GM23338 (cell line): Measurements from ENCODE around the gene BIRC6. TPM values are rescaled to one million over a fixed set of nuclear protein-coding genes. Genes with fewer than 3 reads are reported as not detected.

ENCODE experiments used
- ATAC-seq: fragments of 200-7000 bp; cut with Tn5 transposase; 3 replicates; pipeline ENCODE4 v1.9.1; 2020
- DNase-seq: peaks from one replicate; pipeline ENCODE4 v3.0.0-alpha.2; 2015; ENCODE audit warnings: low spot score
- H2AFZ ChIP-seq: fragments of 200-600 bp; sonication (generic); 2 replicates; pipeline ENCODE4 v1.8.0; 2016; ENCODE audit warnings: antibody characterized with exemption, mild to moderate bottlenecking, moderate library complexity
- H3F3A ChIP-seq: fragments of 200-600 bp; sonication (generic); replicated peaks from 2 replicates; pipeline ENCODE4 v1.8.0; 2017; ENCODE audit warnings: antibody characterized with exemption, mixed run types, low read depth
- H3K27ac ChIP-seq: fragments of 200-600 bp; sonication (generic); 2 replicates; pipeline ENCODE4 v1.6.1; 2016; ENCODE audit warnings: low read depth
- H3K27me3 ChIP-seq: fragments of 200-600 bp; sonication (generic); 2 replicates; pipeline ENCODE4 v1.8.0; 2016; ENCODE audit warnings: mild to moderate bottlenecking, mixed run types, moderate library complexity; ENCODE audit not compliant: insufficient read depth
- H3K36me3 ChIP-seq: fragments of 200-600 bp; sonication (generic); 2 replicates; pipeline ENCODE4 v1.8.0; 2016; ENCODE audit warnings: mild to moderate bottlenecking; ENCODE audit not compliant: insufficient read depth
- H3K4me1 ChIP-seq: fragments of 200-600 bp; sonication (generic); 2 replicates; pipeline ENCODE4 v1.8.0; 2016; ENCODE audit warnings: mild to moderate bottlenecking, moderate library complexity; ENCODE audit not compliant: insufficient read depth
- H3K4me2 ChIP-seq: fragments of 200-600 bp; sonication (generic); 2 replicates; pipeline ENCODE4 v1.7.1; 2017; ENCODE audit warnings: mixed run types
- H3K4me3 ChIP-seq: fragments of 200-600 bp; sonication (generic); 2 replicates; pipeline ENCODE4 v1.6.1; 2016; ENCODE audit warnings: mixed run types
- H3K79me2 ChIP-seq: fragments of 200-600 bp; sonication (generic); replicated peaks from 2 replicates; pipeline ENCODE4 v1.8.0; 2017; ENCODE audit warnings: mild to moderate bottlenecking; ENCODE audit not compliant: insufficient read depth
- H3K9me2 ChIP-seq: fragments of 200-600 bp; sonication (generic); 2 replicates; pipeline ENCODE4 v1.8.0; 2017; ENCODE audit not compliant: insufficient read depth
- H4K20me1 ChIP-seq: fragments of 200-600 bp; sonication (generic); replicated peaks from 2 replicates; pipeline ENCODE4 v1.8.0; 2017; ENCODE audit warnings: mild to moderate bottlenecking; ENCODE audit not compliant: insufficient read depth
- H3K27ac Mint-ChIP-seq: 2 replicates; pipeline ENCODE4 v1.8.0; 2020; ENCODE audit warnings: inconsistent platforms, mild to moderate bottlenecking, moderate library complexity, mixed read lengths
- H3K27me3 Mint-ChIP-seq: 3 replicates; pipeline ENCODE4 v1.8.0; 2022; ENCODE audit warnings: low read depth, mild to moderate bottlenecking, moderate library complexity, mixed read lengths, inconsistent platforms; ENCODE audit not compliant: insufficient read depth, poor library complexity
- H3K36me3 Mint-ChIP-seq: 3 replicates; pipeline ENCODE4 v1.8.0; 2021; ENCODE audit warnings: low read depth, mild to moderate bottlenecking, inconsistent platforms, moderate library complexity, mixed read lengths
- H3K4me1 Mint-ChIP-seq: 3 replicates; pipeline ENCODE4 v1.8.0; 2020; ENCODE audit warnings: mild to moderate bottlenecking, inconsistent platforms, mixed read lengths
- H3K4me3 Mint-ChIP-seq: 3 replicates; pipeline ENCODE4 v1.8.0; 2021; ENCODE audit warnings: moderate library complexity, mild to moderate bottlenecking, inconsistent platforms, mixed read lengths
- H3K9me3 Mint-ChIP-seq: 3 replicates; pipeline ENCODE4 v1.8.0; 2020; ENCODE audit warnings: moderate library complexity, mild to moderate bottlenecking, inconsistent platforms, mixed read lengths
- CREB1 ChIP-seq: fragments of 250-450 bp; sonication (Bioruptor Pico); IDR thresholded peaks from 2 replicates; pipeline ENCODE4 v1.5.0; 2020; ENCODE audit warnings: low read depth, mild to moderate bottlenecking, moderate library complexity
- EZH2 ChIP-seq: fragments of 200-600 bp; sonication (generic); IDR thresholded peaks from one replicate; pipeline ENCODE4 v1.8.0; 2017; ENCODE audit warnings: antibody characterized with exemption, mild to moderate bottlenecking, low read depth; ENCODE audit not compliant: unreplicated experiment
- EZH2phosphoT487 ChIP-seq: fragments of 200-600 bp; sonication (generic); IDR thresholded peaks from one replicate; pipeline ENCODE4 v1.8.1; 2018; ENCODE audit warnings: antibody characterized with exemption; ENCODE audit not compliant: unreplicated experiment
- JUNB ChIP-seq: IDR thresholded peaks from one replicate; pipeline ENCODE4 v1.6.1; 2016; ENCODE audit warnings: antibody characterized with exemption; ENCODE audit not compliant: unreplicated experiment
- NANOG ChIP-seq: IDR thresholded peaks from 2 replicates; pipeline ENCODE4 v1.6.1; 2016; ENCODE audit warnings: antibody characterized with exemption, borderline replicate concordance
- POLR2AphosphoS5 ChIP-seq: IDR thresholded peaks from 2 replicates; pipeline ENCODE4 v1.6.1; 2016; ENCODE audit warnings: antibody characterized with exemption, low read depth
- STAT1 ChIP-seq: IDR thresholded peaks from one replicate; pipeline ENCODE4 v1.6.1; 2016; ENCODE audit warnings: antibody characterized with exemption; ENCODE audit not compliant: unreplicated experiment
- ZNF114 ChIP-seq: fragments of 250-450 bp; sonication (Bioruptor Pico); IDR thresholded peaks from 2 replicates; pipeline ENCODE4 v1.5.0; 2020; ENCODE audit warnings: mild to moderate bottlenecking, moderate library complexity
- ZNF331 ChIP-seq: fragments of 250-450 bp; sonication (Bioruptor Pico); IDR thresholded peaks from 2 replicates; pipeline ENCODE4 v1.5.0; 2020; ENCODE audit warnings: low read depth, mild to moderate bottlenecking, moderate library complexity
- polyA plus RNA-seq: library from polyadenylated mRNA; unstranded; fragments of >200 nt; fragmentation: Nextera tagmentation; extraction: Ambion mirVana; gene quantifications from 2 replicates; pipeline ENCODE4 v1.2.1, GENCODE V29; 2016
- total RNA-seq: library from RNA; depleted of rRNA; stranded (reverse); fragments of >200 nt; shearing (Covaris generic); gene quantifications from 2 replicates; pipeline ENCODE4 v1.2.3, GENCODE V29; 2014
- TF ChIP-seq, protein P1 (sequence below): IDR thresholded peaks from 2 replicates; pipeline ENCODE4 v1.6.1; 2016; ENCODE audit warnings: antibody characterized with exemption
- TF ChIP-seq, protein P2 (sequence below): IDR thresholded peaks from one replicate; pipeline ENCODE4 v1.6.1; 2018; ENCODE audit warnings: antibody characterized with exemption; ENCODE audit not compliant: unreplicated experiment
- TF ChIP-seq, protein P3 (sequence below): fragments of 250-450 bp; sonication (Bioruptor Pico); IDR thresholded peaks from 2 replicates; pipeline ENCODE4 v1.5.0; 2020; ENCODE audit warnings: mild to moderate bottlenecking, moderate library complexity
- TF ChIP-seq, protein P4 (sequence below), 2 experiments: fragments of 200-600 bp in 1 of 2; sonication (generic) in 1 of 2; conservative IDR thresholded peaks; 2 replicates each; pipeline versions ENCODE4 v1.5.1 to v1.6.1; 2016 to 2017; ENCODE audit warnings: antibody characterized with exemption in 2 of 2, low read depth in 2 of 2, mild to moderate bottlenecking in 2 of 2, moderate library complexity in 1 of 2

BIRC6 gene
- total and polyA plus RNA-seq, 2 experiments from 2014 or later, result 85.8 to 131 TPM

DNA sequence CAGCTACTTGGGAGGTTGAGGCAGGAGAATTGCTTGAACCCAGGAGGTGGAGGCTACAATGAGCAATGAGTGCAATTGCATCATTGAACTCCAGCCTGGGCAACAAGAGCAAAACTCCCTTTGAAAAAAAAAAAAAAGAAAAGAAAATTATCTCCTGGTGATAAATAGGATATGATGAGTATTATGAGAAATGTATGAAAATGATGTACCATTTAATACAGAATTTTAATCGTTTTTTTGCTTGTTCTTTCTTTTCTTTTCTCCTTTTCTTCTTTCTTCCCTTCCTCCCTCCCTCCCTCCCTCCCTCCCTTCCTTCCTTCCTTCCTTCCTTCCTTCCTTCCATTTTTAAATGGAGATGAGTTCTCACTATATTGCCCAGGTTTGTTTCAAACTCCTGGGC lies 311.4 kb downstream of the BIRC6 start:
- H3K27ac ChIP-seq, result no peak overlapping the region
- no peaks in the 10 kb centered on the region for H3K36me3 ChIP-seq
- H3F3A ChIP-seq, result no peaks in the 10 kb centered on the region
- H3K27me3 Mint-ChIP-seq, result peaks cover 1% of the 10 kb centered on the region
- H3K4me3 ChIP-seq, result no peak overlapping the region
- ATAC-seq (no peak), DNase-seq (no peak)
- no peak overlapping the region for H3K27ac Mint-ChIP-seq
- H3K4me1 ChIP-seq, result no peaks in the 10 kb centered on the region
- H3K79me2 ChIP-seq, result no peaks in the 10 kb centered on the region
- H3K27me3 ChIP-seq, result no peaks in the 10 kb centered on the region
- no peaks in the 10 kb centered on the region for H3K4me1 Mint-ChIP-seq
- no peaks in the 10 kb centered on the region for H3K9me3 Mint-ChIP-seq
- H3K4me3 Mint-ChIP-seq, result no peak overlapping the region
- no peaks in the 10 kb centered on the region; the same call in 1 of the 2 replicates for H4K20me1 ChIP-seq
- peaks cover 17% of the 10 kb centered on the region; the same call in 2 of the 3 replicates for H3K36me3 Mint-ChIP-seq
- no peaks in the 10 kb centered on the region for H3K9me2 ChIP-seq
- no peak for TF ChIP-seq NANOG
- TF ChIP-seq POLR2AphosphoS5, result no peak
- TF ChIP-seq, protein P1, sequence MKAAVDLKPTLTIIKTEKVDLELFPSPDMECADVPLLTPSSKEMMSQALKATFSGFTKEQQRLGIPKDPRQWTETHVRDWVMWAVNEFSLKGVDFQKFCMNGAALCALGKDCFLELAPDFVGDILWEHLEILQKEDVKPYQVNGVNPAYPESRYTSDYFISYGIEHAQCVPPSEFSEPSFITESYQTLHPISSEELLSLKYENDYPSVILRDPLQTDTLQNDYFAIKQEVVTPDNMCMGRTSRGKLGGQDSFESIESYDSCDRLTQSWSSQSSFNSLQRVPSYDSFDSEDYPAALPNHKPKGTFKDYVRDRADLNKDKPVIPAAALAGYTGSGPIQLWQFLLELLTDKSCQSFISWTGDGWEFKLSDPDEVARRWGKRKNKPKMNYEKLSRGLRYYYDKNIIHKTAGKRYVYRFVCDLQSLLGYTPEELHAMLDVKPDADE, result no peak
- TF ChIP-seq, protein P2, sequence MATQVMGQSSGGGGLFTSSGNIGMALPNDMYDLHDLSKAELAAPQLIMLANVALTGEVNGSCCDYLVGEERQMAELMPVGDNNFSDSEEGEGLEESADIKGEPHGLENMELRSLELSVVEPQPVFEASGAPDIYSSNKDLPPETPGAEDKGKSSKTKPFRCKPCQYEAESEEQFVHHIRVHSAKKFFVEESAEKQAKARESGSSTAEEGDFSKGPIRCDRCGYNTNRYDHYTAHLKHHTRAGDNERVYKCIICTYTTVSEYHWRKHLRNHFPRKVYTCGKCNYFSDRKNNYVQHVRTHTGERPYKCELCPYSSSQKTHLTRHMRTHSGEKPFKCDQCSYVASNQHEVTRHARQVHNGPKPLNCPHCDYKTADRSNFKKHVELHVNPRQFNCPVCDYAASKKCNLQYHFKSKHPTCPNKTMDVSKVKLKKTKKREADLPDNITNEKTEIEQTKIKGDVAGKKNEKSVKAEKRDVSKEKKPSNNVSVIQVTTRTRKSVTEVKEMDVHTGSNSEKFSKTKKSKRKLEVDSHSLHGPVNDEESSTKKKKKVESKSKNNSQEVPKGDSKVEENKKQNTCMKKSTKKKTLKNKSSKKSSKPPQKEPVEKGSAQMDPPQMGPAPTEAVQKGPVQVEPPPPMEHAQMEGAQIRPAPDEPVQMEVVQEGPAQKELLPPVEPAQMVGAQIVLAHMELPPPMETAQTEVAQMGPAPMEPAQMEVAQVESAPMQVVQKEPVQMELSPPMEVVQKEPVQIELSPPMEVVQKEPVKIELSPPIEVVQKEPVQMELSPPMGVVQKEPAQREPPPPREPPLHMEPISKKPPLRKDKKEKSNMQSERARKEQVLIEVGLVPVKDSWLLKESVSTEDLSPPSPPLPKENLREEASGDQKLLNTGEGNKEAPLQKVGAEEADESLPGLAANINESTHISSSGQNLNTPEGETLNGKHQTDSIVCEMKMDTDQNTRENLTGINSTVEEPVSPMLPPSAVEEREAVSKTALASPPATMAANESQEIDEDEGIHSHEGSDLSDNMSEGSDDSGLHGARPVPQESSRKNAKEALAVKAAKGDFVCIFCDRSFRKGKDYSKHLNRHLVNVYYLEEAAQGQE, result no peak
- no peak for TF ChIP-seq EZH2phosphoT487
- no peak for TF ChIP-seq STAT1
- no peak for TF ChIP-seq ZNF114 (CRISPR knock-in tag)
- no peak for TF ChIP-seq CREB1 (CRISPR knock-in tag)
- TF ChIP-seq, protein P3, sequence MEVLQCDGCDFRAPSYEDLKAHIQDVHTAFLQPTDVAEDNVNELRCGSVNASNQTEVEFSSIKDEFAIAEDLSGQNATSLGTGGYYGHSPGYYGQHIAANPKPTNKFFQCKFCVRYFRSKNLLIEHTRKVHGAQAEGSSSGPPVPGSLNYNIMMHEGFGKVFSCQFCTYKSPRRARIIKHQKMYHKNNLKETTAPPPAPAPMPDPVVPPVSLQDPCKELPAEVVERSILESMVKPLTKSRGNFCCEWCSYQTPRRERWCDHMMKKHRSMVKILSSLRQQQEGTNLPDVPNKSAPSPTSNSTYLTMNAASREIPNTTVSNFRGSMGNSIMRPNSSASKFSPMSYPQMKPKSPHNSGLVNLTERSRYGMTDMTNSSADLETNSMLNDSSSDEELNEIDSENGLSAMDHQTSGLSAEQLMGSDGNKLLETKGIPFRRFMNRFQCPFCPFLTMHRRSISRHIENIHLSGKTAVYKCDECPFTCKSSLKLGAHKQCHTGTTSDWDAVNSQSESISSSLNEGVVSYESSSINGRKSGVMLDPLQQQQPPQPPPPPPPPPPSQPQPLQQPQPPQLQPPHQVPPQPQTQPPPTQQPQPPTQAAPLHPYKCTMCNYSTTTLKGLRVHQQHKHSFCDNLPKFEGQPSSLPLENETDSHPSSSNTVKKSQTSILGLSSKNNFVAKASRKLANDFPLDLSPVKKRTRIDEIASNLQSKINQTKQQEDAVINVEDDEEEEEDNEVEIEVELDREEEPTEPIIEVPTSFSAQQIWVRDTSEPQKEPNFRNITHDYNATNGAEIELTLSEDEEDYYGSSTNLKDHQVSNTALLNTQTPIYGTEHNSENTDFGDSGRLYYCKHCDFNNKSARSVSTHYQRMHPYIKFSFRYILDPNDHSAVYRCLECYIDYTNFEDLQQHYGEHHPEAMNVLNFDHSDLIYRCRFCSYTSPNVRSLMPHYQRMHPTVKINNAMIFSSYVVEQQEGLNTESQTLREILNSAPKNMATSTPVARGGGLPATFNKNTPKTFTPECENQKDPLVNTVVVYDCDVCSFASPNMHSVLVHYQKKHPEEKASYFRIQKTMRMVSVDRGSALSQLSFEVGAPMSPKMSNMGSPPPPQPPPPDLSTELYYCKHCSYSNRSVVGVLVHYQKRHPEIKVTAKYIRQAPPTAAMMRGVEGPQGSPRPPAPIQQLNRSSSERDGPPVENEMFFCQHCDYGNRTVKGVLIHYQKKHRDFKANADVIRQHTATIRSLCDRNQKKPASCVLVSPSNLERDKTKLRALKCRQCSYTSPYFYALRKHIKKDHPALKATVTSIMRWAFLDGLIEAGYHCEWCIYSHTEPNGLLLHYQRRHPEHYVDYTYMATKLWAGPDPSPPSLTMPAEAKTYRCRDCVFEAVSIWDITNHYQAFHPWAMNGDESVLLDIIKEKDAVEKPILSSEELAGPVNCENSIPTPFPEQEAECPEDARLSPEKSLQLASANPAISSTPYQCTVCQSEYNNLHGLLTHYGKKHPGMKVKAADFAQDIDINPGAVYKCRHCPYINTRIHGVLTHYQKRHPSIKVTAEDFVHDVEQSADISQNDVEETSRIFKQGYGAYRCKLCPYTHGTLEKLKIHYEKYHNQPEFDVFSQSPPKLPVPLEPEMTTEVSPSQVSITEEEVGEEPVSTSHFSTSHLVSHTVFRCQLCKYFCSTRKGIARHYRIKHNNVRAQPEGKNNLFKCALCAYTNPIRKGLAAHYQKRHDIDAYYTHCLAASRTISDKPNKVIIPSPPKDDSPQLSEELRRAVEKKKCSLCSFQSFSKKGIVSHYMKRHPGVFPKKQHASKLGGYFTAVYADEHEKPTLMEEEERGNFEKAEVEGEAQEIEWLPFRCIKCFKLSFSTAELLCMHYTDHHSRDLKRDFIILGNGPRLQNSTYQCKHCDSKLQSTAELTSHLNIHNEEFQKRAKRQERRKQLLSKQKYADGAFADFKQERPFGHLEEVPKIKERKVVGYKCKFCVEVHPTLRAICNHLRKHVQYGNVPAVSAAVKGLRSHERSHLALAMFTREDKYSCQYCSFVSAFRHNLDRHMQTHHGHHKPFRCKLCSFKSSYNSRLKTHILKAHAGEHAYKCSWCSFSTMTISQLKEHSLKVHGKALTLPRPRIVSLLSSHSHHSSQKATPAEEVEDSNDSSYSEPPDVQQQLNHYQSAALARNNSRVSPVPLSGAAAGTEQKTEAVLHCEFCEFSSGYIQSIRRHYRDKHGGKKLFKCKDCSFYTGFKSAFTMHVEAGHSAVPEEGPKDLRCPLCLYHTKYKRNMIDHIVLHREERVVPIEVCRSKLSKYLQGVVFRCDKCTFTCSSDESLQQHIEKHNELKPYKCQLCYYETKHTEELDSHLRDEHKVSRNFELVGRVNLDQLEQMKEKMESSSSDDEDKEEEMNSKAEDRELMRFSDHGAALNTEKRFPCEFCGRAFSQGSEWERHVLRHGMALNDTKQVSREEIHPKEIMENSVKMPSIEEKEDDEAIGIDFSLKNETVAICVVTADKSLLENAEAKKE (CRISPR knock-in tag), result no peak
- TF ChIP-seq ZNF331 (CRISPR knock-in tag), result no peak
- TF ChIP-seq EZH2, result no peak
- no peak for TF ChIP-seq JUNB
- TF ChIP-seq, protein P4, sequence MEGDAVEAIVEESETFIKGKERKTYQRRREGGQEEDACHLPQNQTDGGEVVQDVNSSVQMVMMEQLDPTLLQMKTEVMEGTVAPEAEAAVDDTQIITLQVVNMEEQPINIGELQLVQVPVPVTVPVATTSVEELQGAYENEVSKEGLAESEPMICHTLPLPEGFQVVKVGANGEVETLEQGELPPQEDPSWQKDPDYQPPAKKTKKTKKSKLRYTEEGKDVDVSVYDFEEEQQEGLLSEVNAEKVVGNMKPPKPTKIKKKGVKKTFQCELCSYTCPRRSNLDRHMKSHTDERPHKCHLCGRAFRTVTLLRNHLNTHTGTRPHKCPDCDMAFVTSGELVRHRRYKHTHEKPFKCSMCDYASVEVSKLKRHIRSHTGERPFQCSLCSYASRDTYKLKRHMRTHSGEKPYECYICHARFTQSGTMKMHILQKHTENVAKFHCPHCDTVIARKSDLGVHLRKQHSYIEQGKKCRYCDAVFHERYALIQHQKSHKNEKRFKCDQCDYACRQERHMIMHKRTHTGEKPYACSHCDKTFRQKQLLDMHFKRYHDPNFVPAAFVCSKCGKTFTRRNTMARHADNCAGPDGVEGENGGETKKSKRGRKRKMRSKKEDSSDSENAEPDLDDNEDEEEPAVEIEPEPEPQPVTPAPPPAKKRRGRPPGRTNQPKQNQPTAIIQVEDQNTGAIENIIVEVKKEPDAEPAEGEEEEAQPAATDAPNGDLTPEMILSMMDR (conservative IDR thresholded peaks at IDR 0.05; ENCODE audit: low read depth in 2 of 2), result no peak
- H3K4me2 ChIP-seq, result no peak overlapping the region
- no peak overlapping the region for H2AFZ ChIP-seq
